Loucy (cell line): ENCODE data around the gene TMEM33.

Source experiments
- CTCF ChIP-seq: fragments of 200-600 bp; sonication (generic); conservative IDR thresholded peaks from 2 replicates; pipeline ENCODE4 v1.5.1; 2014; ENCODE audit warnings: mild to moderate bottlenecking, antibody characterized with exemption, low read length
- EZH2phosphoT487 ChIP-seq: fragments of 200-600 bp; IDR thresholded peaks from 2 replicates; pipeline ENCODE4 v1.6.1; 2018; ENCODE audit warnings: antibody characterized with exemption, mild to moderate bottlenecking, moderate library complexity, borderline replicate concordance

- TF ChIP-seq CTCF (no peak), EZH2phosphoT487 (no peak)
These were observed 22.7 kb upstream of the TMEM33 start for GRCh38 chr4:41912546-41912945.
